ENCODE data around the gene KIFC1.

DNA sequence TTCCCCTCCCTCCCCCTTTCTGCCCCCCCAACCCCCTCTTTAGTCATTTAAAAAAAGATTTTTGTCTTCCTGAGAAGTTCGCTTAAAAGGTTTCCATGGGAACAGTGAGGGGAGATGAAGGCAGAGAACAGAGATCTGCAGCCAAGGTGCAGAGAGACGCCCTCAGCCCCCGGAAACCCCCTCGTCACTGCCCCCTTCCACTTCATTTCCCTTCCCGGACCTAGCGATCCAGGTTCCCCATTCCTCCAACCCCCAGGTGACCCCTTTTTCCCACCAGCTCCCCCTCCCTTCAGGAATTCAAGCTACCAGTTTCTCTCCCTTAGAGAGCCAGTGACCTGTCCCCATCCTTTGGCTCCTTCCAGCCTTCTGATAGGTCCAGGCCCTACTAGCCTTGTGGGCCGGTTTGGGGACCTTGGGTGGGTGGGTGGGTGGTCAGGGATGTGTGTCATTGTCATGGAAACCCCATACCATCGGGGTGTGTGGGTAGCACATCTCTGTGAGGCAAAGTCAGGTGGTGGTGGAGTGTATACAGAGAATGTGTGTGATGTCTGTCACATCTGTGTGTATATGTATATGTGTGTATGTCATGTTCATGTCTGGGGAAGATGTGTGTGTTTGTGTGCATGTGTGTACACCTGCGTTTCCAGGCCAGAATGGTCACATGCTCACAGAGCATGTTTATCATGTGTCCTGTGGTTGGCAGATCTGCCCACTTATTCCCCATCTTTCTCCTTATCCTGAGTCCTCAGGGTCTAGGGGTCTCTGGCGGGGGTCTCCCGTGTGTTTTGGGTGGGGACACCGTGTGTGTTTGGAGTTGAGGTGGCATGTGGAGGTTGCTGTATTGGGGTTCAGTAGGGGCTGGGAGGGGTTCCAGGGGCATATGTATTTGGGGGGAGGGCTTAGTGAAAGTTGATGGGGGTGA is 35.2 kb downstream of the KIFC1 start:
- TF ChIP-seq, protein P1, sequence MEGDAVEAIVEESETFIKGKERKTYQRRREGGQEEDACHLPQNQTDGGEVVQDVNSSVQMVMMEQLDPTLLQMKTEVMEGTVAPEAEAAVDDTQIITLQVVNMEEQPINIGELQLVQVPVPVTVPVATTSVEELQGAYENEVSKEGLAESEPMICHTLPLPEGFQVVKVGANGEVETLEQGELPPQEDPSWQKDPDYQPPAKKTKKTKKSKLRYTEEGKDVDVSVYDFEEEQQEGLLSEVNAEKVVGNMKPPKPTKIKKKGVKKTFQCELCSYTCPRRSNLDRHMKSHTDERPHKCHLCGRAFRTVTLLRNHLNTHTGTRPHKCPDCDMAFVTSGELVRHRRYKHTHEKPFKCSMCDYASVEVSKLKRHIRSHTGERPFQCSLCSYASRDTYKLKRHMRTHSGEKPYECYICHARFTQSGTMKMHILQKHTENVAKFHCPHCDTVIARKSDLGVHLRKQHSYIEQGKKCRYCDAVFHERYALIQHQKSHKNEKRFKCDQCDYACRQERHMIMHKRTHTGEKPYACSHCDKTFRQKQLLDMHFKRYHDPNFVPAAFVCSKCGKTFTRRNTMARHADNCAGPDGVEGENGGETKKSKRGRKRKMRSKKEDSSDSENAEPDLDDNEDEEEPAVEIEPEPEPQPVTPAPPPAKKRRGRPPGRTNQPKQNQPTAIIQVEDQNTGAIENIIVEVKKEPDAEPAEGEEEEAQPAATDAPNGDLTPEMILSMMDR (IDR thresholded peaks at IDR 0.05), result no peak
- no peak for TF ChIP-seq EP300 (IDR thresholded peaks at IDR 0.05)
